Measurements from ENCODE around the gene ASTN2.

Gene ASTN2

DNA sequence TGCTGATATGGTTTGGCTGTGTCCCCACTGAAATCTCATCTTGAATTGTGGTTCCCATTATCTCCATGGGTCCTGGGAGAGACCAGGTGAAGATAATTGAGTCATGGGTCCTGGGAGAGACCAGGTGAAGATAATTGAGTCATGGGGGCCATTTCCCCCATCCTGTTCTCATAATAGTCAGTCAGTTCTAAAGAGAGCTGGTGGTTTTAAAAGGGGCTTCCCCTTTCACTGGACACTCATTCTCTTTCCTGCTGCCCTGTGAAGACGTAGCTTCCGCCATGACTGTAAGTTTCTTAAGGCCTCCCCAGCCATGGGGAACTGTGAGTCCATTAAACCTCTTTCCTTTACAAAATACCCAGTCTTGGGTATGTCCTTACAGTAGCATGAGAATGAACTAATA lies 628.1 kb downstream of the ASTN2 start:
- in situ Hi-C loops (cut with MboI; ENCODE audit: low sequenced_read_pairs): no loop called here

- in situ Hi-C loops (cut with MboI; ENCODE audit: low sequenced_read_pairs): no loop called here
Measured at GRCh38 chr9:116777116-116777515, 637.7 kb downstream of the ASTN2 start.

- in situ Hi-C loops (cut with MboI; ENCODE audit: low sequenced_read_pairs): no loop called here
Measured at GRCh38 chr9:116774421-116775180, 640.3 kb downstream of the ASTN2 start.

DNA sequence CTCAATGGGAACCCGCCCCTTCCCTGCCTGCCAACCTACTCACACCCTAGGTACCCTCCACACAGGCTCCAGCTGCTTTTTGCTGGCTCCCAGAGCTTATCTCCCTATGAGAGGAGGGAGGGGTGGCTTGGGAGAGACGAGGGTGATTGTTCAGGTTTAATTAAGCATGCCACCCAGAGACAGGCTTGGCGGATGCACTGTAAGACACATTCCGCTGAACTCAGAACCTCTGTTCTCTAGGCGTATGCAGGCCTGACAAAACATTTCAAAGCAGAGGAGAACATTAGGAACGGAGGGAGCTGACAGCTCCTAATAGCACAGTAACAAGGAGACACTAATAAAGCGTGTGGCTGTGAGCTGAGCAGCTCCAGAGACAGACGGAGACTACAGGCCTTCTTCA lies 647.6 kb downstream of the ASTN2 start:
- in situ Hi-C loops (cut with MboI; ENCODE audit: low sequenced_read_pairs): no loop called here

DNA sequence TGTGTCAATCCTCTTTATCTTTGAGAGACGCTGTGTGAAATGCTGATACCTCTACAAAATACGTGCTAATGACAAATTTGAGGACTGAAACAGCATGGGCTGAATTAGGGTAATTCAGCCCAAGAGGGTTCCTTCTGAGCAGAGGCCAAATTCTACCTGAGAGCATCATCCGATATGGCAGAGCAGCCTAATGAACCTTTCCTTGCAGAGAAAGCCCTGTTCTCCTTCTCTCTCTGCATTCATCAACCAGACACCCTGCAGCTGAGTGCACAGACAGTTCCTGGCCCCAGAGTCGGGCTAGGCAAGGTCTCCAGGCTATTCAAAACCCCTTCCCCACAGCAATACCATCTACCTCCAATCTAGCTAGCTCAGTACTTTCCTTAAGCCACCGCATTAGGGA lies 649.8 kb downstream of the ASTN2 start:
- in situ Hi-C loops (cut with MboI; ENCODE audit: low sequenced_read_pairs): no loop called here

- in situ Hi-C loops (cut with MboI; ENCODE audit: low sequenced_read_pairs): no loop called here
Measured at GRCh38 chr9:116763770-116764169, 651.1 kb downstream of the ASTN2 start.

DNA sequence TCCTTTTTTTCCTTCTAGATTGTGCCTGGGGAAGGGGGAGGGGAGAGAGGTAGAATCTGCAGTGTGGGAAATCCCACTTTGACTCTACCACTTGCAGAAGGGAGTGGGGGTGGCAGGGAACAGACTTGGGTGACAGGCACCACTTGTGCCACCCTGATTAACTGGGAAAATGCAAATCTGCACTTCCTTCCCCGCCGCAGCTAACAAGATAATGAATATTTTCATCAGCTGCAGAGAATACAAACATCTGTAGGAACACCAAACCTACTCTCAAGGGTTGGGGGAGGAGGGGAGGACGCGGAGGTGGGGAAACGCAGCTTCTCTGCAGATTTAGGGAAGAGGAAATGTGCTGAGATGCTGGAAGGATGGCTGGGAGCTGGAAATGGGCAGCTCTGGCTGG lies 654.2 kb downstream of the ASTN2 start:
- in situ Hi-C loops (cut with MboI; ENCODE audit: low sequenced_read_pairs): no loop called here

DNA sequence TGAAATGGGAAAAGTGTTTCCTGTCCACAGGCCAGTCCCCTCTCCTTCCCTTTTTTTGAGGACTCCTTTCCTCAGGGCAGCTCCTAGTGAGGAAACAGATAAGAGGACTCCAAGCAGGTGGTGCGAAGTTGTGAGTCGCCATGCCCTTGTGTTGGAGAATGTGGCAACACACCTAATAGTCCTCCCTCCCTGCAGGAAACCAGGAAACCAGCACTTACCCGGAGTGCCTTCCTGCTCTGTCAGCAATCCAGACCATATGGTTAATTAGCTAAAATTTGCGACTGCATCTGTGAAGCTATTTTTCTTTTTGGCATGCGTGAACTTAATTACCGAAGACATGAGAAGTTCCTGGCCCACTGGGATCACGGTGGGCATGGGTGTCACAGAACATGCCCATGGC lies 657.8 kb downstream of the ASTN2 start:
- in situ Hi-C loops (cut with MboI; ENCODE audit: low sequenced_read_pairs): no loop called here

DNA sequence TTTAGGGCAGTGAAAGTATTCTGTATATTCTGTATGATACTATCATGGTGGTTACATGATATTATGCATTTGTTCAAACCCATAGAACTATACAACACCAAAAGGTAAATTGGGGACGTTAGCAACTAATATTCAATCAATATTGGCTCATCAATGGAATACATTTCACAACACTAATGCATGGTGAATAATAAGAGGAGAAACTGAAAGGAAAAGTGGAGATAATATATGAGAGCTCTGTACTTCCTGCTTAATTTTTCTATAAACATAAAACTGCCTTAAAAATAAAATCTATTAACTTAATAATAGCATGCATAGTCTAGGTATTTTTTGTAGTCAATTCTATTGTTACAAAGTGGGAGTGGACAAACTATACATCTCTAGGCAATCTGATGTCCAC lies 661.5 kb downstream of the ASTN2 start:
- in situ Hi-C loops (cut with MboI; ENCODE audit: low sequenced_read_pairs): no loop called here

DNA sequence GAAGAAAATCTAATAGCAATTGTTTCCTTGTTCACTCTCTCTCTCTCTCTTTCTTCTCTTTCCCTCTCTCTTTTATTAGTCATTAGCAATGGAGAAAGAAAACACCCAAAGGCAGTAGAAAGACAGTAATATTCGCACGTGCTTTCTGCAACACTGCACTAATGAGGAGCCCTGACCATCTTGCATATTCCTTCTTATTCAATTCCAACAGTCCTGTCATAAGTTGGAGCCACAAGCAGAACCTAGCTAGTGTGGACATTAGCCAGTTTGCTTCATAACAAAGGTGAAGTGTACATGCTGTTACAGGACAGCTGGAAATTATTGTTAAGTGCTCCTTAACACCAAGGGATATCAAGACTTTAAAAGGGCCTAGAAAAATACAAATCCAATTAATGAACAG lies 664.3 kb downstream of the ASTN2 start:
- in situ Hi-C loops (cut with MboI; ENCODE audit: low sequenced_read_pairs): no loop called here

GRCh38 chr9:116749772-116750171 lies 665.1 kb downstream of the ASTN2 start:
- in situ Hi-C loops (cut with MboI; ENCODE audit: low sequenced_read_pairs): no loop called here

GRCh38 chr9:116749176-116749575 lies 665.7 kb downstream of the ASTN2 start:
- in situ Hi-C loops (cut with MboI; ENCODE audit: low sequenced_read_pairs): no loop called here

- in situ Hi-C loops (cut with MboI; ENCODE audit: low sequenced_read_pairs): no loop called here
Measured at GRCh38 chr9:116741742-116742141, 673.1 kb downstream of the ASTN2 start.

DNA sequence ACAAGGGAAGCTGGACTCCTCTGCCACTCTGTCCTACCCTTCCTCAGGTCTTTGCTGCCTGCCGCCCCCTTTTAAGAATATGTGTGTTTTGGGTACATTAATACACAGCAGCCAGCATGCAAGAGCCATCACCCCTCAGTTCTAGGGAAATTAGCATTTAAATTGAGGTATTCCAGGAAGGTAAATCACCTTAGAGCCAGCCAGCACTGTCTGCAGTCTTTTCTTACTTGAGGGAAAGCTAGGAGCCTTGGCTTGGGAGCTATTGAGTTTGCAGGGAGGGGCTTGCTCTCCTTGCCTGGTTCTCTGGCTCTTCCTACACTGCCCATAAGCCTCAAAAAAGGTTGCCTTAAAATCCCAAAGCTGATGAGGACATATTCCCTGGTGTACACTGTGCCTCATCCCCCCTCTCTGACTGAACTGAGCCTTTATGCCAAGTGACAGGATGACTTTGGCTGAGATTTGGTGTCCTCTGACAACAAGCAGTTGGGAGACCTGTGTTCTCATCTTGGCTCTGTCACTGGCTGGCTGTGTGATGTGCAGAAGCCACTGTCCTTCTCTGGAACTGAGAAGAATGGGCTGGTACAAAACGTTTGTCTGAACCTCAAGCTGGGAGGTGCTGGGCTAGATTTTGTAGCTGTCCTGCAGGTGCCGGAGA lies 673.6 kb downstream of the ASTN2 start:
- in situ Hi-C loops (cut with MboI; ENCODE audit: low sequenced_read_pairs): no loop called here

GRCh38 chr9:116737152-116737546 lies 677.7 kb downstream of the ASTN2 start:
- in situ Hi-C loops (cut with MboI; ENCODE audit: low sequenced_read_pairs): no loop called here

GRCh38 chr9:116736399-116737151 lies 678.3 kb downstream of the ASTN2 start:
- in situ Hi-C loops (cut with MboI; ENCODE audit: low sequenced_read_pairs): no loop called here

DNA sequence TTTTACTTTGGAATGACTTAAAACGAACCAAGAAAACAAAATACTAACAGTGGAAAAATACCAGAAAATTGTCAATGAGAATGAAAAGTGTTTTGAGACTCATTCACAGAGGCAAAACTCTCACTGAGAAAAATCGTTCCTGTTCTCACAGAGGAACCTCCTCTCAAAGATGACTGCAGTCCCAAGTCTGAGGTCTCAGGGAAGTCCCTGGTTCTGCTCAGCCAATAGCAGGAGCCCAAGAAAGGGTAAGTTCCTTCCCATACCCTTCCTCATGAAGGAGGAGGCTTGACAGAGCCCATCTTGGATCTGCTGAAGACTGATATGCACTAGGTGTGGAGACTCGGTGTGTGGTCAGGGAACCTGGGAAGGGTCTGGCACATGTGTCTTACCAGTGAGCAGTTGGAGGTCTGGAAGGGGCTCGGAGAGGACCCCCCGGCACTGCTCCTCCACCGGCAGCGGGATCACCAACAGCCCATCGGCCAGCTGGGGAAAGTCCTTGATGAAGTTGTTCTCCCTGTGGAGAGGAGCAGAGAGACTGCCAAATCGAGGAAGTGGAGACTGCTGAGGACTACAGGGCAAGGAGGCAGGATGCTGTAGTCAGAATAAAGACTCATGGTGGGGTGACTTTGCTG lies 681.7 kb downstream of the ASTN2 start:
- in situ Hi-C loops (cut with MboI; ENCODE audit: low sequenced_read_pairs): no loop called here

GRCh38 chr9:116726602-116727001 lies 688.3 kb downstream of the ASTN2 start:
- in situ Hi-C loops (cut with MboI; ENCODE audit: low sequenced_read_pairs): no loop called here

DNA sequence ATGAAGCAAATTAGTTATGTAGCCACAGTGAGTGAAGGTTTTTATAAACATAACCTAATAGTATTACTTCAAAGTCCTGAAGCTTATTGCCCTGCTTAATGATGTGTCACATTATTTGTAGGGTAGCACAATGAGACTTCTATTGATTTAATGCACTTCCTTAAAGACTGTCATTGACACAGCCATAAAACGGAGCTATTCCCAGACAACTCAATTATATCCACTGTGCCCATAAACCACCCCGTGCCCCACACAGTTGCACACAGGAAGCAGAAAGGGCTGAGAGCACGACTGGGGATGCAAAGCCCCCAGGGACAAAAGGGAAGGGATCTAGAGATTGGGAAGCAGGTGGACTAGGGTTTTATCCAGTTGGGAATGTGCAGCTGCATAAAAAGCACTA lies 690.7 kb downstream of the ASTN2 start:
- in situ Hi-C loops (cut with MboI; ENCODE audit: low sequenced_read_pairs): no loop called here

- in situ Hi-C loops (cut with MboI; ENCODE audit: low sequenced_read_pairs): no loop called here
Measured at GRCh38 chr9:116721944-116722343, 692.9 kb downstream of the ASTN2 start.

GRCh38 chr9:116721411-116721810 lies 693.4 kb downstream of the ASTN2 start:
- in situ Hi-C loops (cut with MboI; ENCODE audit: low sequenced_read_pairs): no loop called here
